IPS-18c (cell line): ENCODE results near the gene MAZ.

ENCODE experiments used
- H3K4me3 ChIP-seq: 2 replicates; pipeline ENCODE4 v1.7.0; 2013; ENCODE audit warnings: low read depth, mild to moderate bottlenecking, low read length, moderate library complexity; ENCODE audit not compliant: insufficient read depth
- H3K9me3 ChIP-seq: one replicate; pipeline ENCODE4 v1.6.1; 2013; ENCODE audit warnings: mild to moderate bottlenecking, low read length, moderate library complexity; ENCODE audit not compliant: control insufficient read depth, insufficient read depth

MAZ gene

DNA sequence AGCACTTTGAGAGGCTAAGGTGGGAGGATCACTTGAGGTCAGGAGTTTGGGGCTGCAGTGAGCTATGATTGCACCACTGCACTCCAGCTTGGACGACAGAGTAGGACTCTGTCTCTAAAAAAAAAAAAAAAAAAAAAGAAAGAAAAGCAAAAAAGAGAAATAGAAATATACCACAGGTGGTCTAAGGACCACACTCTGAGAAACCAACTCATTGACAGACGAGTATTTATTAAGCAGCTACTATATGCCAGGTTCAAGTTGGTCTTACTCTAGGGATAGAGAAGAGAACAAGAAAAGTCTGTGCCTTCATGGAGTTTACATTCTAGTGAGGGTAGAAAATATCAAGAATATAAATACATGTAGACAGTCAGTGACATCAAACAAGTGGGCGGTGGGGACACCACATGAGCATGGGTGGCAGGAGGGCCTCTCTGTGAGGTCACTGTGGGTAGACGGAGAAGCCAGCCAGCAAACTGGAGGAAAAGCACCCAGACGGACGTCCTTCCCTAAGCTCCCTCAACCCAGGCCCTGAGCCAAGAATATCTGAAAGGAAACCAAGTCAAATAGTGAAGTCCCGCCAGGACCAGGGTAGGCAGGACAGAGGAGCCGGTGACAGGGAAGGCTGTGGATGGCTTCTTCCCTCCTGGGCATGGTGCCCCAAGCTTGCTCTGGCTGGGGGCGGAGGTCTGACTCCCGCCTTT, 52.0 kb downstream of the MAZ start:
- no peaks in the 10 kb centered on the region for H3K9me3 ChIP-seq

DNA sequence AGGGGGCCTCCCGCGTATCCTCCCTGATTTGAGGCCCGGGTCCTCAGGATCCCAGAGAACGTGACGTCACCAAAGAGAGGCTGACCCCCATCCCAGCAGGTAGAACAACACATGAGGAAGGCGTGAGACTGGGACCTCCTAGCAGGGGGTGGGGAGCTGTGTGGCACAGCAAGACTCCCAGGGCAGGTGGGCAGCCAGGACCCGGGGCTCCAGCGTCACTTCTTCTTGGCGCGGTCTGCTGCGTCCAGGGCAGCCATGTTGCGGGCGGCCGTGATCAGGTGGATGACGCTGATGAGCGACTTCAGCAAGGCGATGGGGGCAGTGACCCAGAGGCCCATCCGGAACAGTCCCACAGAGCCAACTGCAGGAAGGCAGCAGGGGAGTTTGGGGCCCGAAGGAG, 52.6 kb downstream of the MAZ start:
- no peak overlapping the region for H3K4me3 ChIP-seq
- H3K9me3 ChIP-seq = no peaks in the 10 kb centered on the region

More for the DNA sequence above, 52.0 kb downstream of the MAZ start:
- no peak overlapping the region for H3K4me3 ChIP-seq

- Histone ChIP-seq H3K4me3 (no peak overlapping the region), H3K9me3 (no peaks in the 10 kb centered on the region)
Observed at GRCh38 chr16:29860218-29860617, 53.9 kb downstream of the MAZ start.
